Stimulated activated CD8-positive, alpha-beta memory T cell treated with anti-CD3 and anti-CD28 coated beads, Interleukin-7, amount 100 ng/mL, for 4 hours (primary cell): Measurements from ENCODE around the gene IAH1.
A peak's percentile ranks its signal among the peaks of the same experiment; 100 is the strongest.
"Not testable (repeated sequence)": the region's sequence is repeated elsewhere in the genome, so short reads cannot be mapped to it uniquely, and the experiment has no call there.

Source experiments
- DNase-seq, 2 donors: peaks; one replicate each; pipeline ENCODE4 v3.0.0-alpha.2; 2020; ENCODE audit warnings: low read depth in 2 of 2

The IAH1 gene

GRCh38 chr2:9473308-9473984 is 905 bp upstream of the IAH1 start:
- DNase-seq = peak; percentile 4 to 17

- peak; percentile 54 to 62 for DNase-seq
Measured at GRCh38 chr2:9473985-9474360, 378 bp upstream of the IAH1 start.

- DNase-seq = no peak
Measured at GRCh38 chr2:9477914-9478313, 3.6 kb downstream of the IAH1 start.

GRCh38 chr2:9478526-9478925 is 4.2 kb downstream of the IAH1 start:
- DNase-seq = no peak

GRCh38 chr2:9480157-9480556 is 5.8 kb downstream of the IAH1 start:
- no peak for DNase-seq

GRCh38 chr2:9483107-9483506 is 8.8 kb downstream of the IAH1 start:
- DNase-seq = no peak

- no peak for DNase-seq
Measured at GRCh38 chr2:9484533-9484932, 10.2 kb downstream of the IAH1 start.

- DNase-seq = no peak
Measured at GRCh38 chr2:9488583-9489547, 14.5 kb downstream of the IAH1 start.

GRCh38 chr2:9490789-9491188 is 16.4 kb downstream of the IAH1 start:
- DNase-seq = no peak

GRCh38 chr2:9492927-9493326 is 18.6 kb downstream of the IAH1 start:
- DNase-seq = no peak

- no peak for DNase-seq
Measured at GRCh38 chr2:9493478-9493877, 19.1 kb downstream of the IAH1 start.

- DNase-seq = no peak
Measured at GRCh38 chr2:9494081-9494480, 19.7 kb downstream of the IAH1 start.

- DNase-seq = no peak
Measured at GRCh38 chr2:9497017-9497416, 22.7 kb downstream of the IAH1 start.

- DNase-seq = no peak
Measured at GRCh38 chr2:9498210-9498609, 23.9 kb downstream of the IAH1 start.

- no peak for DNase-seq
Measured at GRCh38 chr2:9508931-9509330, 34.6 kb downstream of the IAH1 start.

GRCh38 chr2:9513946-9514345 is 39.6 kb downstream of the IAH1 start:
- DNase-seq = not testable (repeated sequence)

GRCh38 chr2:9517118-9517782 is 42.9 kb downstream of the IAH1 start:
- no peak for DNase-seq

GRCh38 chr2:9518163-9518562 is 43.8 kb downstream of the IAH1 start:
- no peak for DNase-seq

GRCh38 chr2:9518780-9519179 is 44.4 kb downstream of the IAH1 start:
- no peak for DNase-seq

- no peak for DNase-seq
Measured at GRCh38 chr2:9519250-9519649, 44.9 kb downstream of the IAH1 start.

- DNase-seq = no peak
Measured at GRCh38 chr2:9524291-9524690, 49.9 kb downstream of the IAH1 start.

GRCh38 chr2:9525266-9525665 is 50.9 kb downstream of the IAH1 start:
- no peak for DNase-seq
